NCI-H1417 (cell line): ENCODE data around the gene CCL15.
A peak's percentile ranks its signal among the peaks of the same experiment; 100 is the strongest.
"Not testable (repeated sequence)": the region's sequence is repeated elsewhere in the genome, so short reads cannot be mapped to it uniquely, and the experiment has no call there.

ENCODE experiments used
- DNase-seq, 3 experiments: peaks; one replicate each; lab custom pipeline; 2025; lab: John Stamatoyannopoulos, UW

The CCL15 gene, protein sequence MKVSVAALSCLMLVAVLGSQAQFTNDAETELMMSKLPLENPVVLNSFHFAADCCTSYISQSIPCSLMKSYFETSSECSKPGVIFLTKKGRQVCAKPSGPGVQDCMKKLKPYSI

DNA sequence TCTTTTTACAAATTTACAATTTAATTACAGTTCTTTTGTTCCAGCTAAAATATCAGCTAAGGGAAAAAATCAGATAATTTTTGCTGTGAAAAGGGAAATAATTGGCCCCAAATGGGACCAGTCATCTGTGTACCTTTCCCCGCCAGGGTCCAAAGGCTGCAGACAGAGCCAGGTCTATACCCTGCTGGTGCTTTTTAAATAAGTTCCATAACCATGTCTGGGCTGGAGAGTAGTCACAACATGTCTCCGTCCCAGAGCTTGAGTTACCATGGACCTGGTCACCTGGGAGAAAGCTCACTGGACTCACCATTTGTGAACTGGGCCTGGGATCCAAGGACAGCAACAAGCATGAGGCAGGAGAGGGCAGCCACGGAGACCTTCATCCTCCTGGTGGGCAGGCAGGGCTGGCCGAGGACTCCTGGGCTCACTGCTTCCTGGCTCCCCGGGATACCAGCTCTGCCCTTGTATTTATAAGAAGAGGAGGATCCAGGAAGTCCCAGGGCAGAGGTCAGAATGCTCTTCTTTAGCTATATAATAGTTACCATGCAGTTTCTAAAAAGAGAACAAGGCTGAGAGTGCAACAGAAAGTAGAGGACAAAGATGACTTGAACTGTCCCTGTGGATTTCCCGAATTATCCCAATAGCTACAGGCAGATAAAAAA is at the start of gene CCL15:
Gene CCL15, minus strand, starts transcription at position 444 of the 662 bp plus-strand sequence. Its CDS starts 61 bp downstream, at position 383.
- no peak for DNase-seq

GRCh38 chr17:36049643-36050042 is 48.3 kb upstream of the CCL15 start:
- no peak for DNase-seq

DNA sequence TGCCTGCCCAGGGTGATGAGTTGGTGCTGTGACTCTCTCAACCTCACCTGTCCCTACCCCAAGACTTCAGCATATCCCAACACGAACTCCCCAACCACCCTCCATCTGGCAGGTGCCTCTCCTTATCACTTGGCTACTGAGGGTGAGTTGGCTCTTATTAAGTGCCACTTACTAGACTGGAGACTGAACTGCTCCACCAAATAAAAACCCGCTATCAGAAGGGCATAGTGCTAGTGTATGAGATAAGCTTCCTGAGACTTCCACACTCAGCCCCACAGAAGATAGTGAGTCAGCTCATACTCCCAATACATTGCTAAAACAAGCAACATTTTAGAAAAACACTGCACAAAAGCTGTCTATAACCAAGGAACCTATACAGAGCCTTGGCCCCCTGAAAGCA is 46.7 kb upstream of the CCL15 start:
- DNase-seq: no peak

GRCh38 chr17:36036235-36036634 is 34.9 kb upstream of the CCL15 start:
- DNase-seq: no peak

- no peak for DNase-seq
Observed at GRCh38 chr17:36034127-36034526, 32.8 kb upstream of the CCL15 start.

- no peak for DNase-seq
Observed at GRCh38 chr17:36030956-36031355, 29.6 kb upstream of the CCL15 start.

DNA sequence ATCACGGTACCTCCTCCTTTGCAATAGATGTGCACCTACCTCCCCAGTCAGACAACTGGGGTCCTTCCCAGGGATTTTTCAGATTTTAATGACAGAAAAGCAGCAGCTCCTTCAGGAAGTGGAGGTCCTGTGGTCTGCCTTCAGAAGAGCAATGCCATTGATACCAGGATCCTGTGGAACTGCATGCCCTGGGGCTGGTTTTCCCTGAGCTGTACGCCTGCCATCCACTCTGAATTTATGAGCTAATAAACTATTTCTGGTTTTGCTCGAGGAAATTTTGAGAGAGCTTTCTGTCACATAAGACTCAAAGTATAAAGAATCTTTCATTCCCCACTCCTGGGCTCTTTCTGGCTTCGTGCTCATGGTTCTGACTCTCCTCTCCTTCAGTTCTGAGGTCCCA is 26.4 kb upstream of the CCL15 start:
- DNase-seq: no peak

DNA sequence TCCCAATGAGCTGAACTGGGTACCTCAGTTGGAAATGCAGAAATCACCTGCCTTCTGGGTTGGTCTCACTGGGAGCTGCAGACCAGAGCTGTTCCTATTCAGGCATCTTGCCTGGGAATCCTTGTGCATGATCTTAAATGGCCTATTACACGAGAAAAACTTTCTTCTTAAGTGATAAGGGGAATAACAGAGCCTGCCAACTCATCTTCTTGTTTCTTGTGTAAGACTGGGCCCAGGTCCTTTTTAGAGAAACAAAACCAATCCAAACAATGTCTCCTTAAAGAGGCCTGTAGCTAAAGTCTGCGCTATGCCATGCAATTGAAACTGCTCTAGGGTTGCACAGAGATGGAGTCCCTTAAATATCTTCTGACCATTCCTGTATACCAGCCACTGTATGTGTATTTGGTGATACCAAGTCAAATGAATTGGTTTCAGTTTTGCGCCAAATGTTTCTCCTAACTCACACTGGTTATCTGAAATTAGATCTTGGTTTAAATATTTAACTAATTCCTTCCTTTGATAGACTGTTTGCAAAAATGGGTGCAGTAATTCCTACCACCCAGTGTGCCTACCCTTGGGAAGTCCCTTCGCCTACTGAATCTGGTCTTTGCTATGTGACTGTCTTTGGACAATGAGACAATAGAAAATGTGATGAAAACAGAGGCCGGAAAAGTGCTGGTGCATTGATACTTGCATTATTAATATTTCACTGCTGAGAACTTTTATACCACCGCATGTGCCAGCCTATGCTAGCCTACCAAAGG is 22.9 kb upstream of the CCL15 start:
- DNase-seq: no peak

DNA sequence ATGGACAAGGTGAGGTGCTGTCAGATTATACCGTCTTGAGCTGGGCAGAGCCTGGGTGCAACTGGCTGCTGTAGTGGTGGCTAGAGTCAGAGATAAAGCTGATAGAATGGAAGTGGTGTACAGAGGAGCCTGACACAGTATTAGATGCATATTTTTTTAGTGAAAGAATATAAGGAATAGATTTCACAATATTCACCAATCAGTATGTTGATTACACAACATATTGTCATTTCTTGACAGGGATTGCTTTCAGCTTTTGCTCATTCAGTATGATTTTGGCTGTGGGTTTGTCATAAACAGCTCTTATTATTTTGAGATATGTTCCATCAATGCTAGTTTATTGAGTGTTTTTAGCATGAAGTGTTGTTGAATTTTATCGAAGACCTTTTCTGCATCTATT is 18.1 kb upstream of the CCL15 start:
- no peak for DNase-seq

GRCh38 chr17:36017799-36018198 is 16.4 kb upstream of the CCL15 start, which contains the start of gene CCL23:
CCL23 (minus strand) TSS chr17:36017972; CDS start chr17:36017897, 75 bp downstream.
- DNase-seq: no peak

- DNase-seq: no peak
Observed at GRCh38 chr17:36016555-36016954, 15.2 kb upstream of the CCL15 start.

DNA sequence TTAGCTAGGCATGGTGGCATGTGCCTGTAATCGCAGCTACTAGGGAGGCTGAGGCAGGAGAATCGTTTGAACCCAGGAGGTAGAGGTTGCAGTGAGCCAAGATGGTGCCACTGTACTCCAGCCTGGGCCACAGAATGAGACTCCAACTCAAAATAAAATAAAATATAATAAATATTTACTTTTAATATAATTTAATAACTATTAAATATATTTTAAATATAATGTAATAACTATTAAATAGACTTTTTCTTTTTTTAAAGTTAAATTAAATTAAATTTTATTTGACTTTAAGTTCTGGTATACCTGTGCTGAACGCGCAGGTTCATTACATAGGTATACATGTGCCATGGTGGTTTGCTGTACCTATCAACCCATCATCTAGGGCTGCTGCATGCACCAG is 14.5 kb upstream of the CCL15 start:
- not testable (repeated sequence) for DNase-seq

- no peak for DNase-seq
Observed at GRCh38 chr17:36014946-36015345, 13.6 kb upstream of the CCL15 start.

GRCh38 chr17:36011201-36011600 is 9.8 kb upstream of the CCL15 start:
- no peak for DNase-seq

DNA sequence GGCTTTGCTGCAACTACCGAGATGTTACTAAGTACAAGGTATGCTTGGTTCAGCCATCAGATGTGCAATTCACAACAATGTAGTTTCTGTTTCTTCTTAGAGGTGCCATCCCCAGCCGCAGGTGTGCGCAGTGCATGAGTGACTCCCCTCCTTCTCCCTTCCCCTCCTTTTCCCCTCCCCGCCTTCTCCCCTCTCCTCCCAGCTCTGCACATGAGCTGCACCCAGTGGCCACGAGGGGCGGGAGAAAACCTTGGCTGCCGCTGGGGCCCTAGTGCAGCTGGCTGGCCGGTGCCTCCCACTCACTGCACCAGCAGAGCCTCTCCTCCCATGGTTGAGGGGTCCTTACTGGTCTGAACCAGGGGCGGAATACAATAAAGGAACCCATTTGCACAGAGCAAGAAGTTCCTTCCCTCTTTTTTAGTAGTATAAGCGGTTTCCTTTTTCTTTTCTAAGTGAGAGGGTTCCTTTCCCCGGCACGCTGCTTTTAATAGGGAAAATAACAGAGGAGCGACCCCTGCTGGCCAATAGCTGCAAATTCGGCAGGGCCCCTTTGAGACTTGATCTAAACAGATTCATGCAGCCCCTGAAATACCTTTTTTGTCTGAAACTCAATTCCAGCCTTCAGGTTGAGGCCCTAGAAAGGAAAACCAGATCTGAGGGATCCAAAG is 7.8 kb upstream of the CCL15 start:
- DNase-seq: peak in 1 of 3 experiments; percentile 18

DNA sequence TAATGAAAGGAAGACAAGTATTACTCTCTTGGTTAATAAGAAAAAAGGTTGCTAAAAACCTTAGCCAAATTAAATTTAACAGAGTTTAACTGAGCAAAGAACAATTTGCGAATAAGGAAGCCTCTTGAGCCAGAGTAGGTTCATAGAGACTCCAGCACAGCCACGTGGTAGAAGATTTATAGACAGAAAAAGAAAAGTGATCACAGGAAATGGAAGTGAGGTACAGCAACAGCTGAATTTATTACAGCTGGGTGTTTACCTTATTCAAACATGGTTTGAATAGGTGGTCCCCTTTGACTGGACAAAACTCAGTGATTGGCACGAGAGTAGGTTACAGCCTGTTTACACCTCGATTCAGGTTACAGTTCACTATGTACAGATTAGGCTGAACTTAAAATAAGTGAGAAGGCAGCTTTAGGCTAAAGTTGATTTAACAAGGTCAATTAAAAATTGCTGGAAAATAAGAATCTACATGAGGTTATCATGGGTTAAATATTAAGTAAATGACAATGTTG is 3.3 kb upstream of the CCL15 start:
- no peak for DNase-seq

DNA sequence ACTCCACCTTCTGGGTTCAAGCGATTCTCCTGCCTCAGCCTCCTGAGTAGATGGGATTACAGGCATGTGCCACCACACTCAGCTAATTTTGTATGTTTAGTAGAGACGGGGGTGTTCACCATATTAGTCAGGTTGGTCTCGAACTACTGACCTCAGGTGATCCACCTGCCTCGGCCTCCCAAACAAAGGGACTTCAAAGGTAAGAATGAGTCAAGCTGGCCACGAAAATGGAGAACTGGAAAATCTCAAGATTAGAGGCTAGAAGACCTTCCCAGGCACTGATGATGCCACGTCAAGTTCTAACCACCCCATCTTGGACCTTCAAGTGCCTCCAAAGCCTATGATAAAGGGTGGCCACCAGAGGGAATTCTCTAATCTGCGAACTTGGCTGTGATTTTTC is 1.3 kb upstream of the CCL15 start:
- no peak for DNase-seq

DNA sequence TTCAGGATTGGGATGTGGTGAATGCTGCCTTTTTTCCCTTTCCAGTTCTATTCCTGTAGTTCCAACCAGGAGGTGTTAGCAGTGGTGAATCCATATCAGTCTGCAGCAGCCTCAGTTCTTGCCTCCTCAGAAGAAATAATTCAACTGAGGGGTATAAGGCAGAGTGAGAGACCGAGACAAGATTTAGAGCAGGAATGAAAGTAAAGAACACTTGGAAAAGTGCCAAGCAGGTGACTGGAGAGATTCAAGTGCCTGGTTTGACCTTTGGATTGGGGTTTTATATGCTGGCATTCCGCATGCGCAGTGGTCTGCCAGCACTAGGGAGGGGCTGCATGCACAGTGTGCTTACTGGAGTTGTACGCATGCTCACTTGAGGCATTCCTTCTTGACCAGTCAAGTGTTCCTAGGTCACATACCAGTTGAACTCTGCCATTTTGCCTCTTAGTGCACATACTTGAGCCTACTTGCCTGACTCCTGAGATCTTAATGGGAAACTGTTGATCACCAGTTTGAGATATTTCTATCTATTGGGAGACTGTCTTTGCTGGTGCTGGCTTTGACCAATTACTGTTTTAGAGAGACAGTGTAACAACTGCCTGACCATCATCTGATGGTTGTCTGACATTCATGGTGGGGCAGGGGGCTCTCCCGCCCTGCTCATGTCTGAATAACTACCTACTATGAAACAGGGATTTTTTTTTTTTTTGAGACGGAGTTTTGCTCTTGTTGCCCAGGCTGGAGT is 680 bp upstream of the CCL15 start:
- peak in 2 of 3 experiments; percentile 14 to 85 for DNase-seq

GRCh38 chr17:36000732-36001109 is 632 bp downstream of the CCL15 start:
- DNase-seq: no peak

DNA sequence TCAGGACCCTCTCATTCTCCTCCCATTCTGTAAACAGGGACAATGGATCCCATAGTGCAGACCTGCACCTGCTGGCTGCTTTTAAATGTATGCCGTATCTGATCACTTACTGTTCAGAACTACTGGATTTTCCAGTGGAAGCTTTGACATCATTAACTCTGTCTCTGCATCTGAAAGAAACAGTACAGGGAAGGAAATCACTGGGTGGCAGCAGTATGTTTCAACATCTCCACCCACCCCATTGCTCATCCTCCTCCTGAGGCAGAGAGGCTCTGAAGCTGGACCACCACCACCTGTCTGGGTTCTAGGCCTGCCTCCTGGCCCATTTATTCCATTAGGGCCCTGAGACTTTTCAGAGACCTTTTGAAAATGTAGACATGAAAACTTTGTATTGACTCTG is 2.6 kb downstream of the CCL15 start:
- no peak for DNase-seq

DNA sequence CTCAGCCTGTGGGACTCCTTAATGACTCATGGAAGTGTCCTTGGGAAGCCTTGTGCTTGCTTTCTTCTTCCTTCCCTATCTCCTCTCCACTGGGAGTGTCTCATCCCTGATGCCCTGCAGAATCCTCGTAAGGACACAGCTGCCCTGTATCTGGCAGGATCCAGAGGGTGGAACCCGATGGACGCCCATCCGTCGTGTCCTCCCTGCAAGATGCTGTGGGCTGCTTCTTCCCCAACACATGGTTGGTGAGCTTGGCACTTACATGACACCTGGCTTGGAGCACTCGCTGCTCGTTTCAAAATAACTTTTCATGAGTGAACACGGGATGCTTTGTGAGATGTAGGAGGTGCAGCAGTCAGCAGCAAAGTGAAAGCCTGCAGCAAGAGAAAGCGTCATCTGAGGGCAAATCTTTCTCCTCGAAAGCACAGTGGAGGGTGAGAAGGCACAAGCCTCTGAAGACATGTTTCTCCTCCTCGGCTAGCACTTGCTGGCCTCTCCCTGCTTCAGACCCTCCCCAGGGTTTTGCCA is 3.3 kb downstream of the CCL15 start:
- no peak for DNase-seq

GRCh38 chr17:35995346-35995745 is 6.0 kb downstream of the CCL15 start:
- DNase-seq: not testable (repeated sequence)
